Karpas-422 (cell line): ENCODE data around the gene ZNF432. TPM values are rescaled to one million over a fixed set of nuclear protein-coding genes. Genes with fewer than 3 reads are reported as not detected.
"Not testable (repeated sequence)": the region's sequence is repeated elsewhere in the genome, so short reads cannot be mapped to it uniquely, and the experiment has no call there.

Experiments
- DNase-seq: peaks from one replicate; pipeline ENCODE4 v3.0.0-alpha.2; 2015
- H2AFZ ChIP-seq: fragments of 200-600 bp; sonication (generic); 2 replicates; pipeline ENCODE4 v1.6.1; 2014; ENCODE audit warnings: antibody characterized with exemption, low read length, mixed read lengths
- H3K27ac ChIP-seq: fragments of 200-600 bp; sonication (generic); 2 replicates; pipeline ENCODE4 v1.5.1; 2014; ENCODE audit warnings: mild to moderate bottlenecking, low read length, moderate library complexity
- H3K27me3 ChIP-seq: fragments of 200-600 bp; sonication (generic); 2 replicates; pipeline ENCODE4 v1.6.1; 2014; ENCODE audit warnings: low read length, mixed read lengths
- H3K36me3 ChIP-seq: fragments of 200-600 bp; sonication (generic); 2 replicates; pipeline ENCODE4 v1.6.1; 2014; ENCODE audit warnings: low read length, mixed read lengths; ENCODE audit not compliant: insufficient read depth
- H3K4me1 ChIP-seq: fragments of 200-600 bp; sonication (generic); 2 replicates; pipeline ENCODE4 v1.6.1; 2014; ENCODE audit warnings: mild to moderate bottlenecking, low read length, mixed read lengths
- H3K4me2 ChIP-seq: fragments of 200-600 bp; sonication (generic); 2 replicates; pipeline ENCODE4 v1.6.1; 2014; ENCODE audit warnings: low read length, low read depth, mild to moderate bottlenecking; ENCODE audit not compliant: poor library complexity, severe bottlenecking
- H3K4me3 ChIP-seq: fragments of 200-600 bp; sonication (generic); 2 replicates; pipeline ENCODE4 v1.5.1; 2014; ENCODE audit warnings: mild to moderate bottlenecking, antibody characterized with exemption, low read length, mixed read lengths
- H3K79me2 ChIP-seq: fragments of 200-600 bp; sonication (generic); 2 replicates; pipeline ENCODE4 v1.6.1; 2014; ENCODE audit warnings: mild to moderate bottlenecking, low read length, mixed read lengths
- H3K9ac ChIP-seq: fragments of 200-600 bp; sonication (generic); 2 replicates; pipeline ENCODE4 v1.6.0; 2014; ENCODE audit warnings: low read length
- H3K9me2 ChIP-seq: fragments of 200-600 bp; sonication (generic), shearing (Covaris generic); replicated peaks from 2 replicates; pipeline ENCODE4 v1.6.0; 2014; ENCODE audit warnings: mild to moderate bottlenecking, low read length, moderate library complexity; ENCODE audit not compliant: insufficient read depth
- H3K9me3 ChIP-seq: fragments of 300-700, 200-600 bp; sonication (generic); 2 replicates; pipeline ENCODE4 v1.6.1; 2014; ENCODE audit warnings: low read length, mixed read lengths
- H4K20me1 ChIP-seq: fragments of 200-600 bp; sonication (generic); 2 replicates; pipeline ENCODE4 v1.6.1; 2014; ENCODE audit warnings: mild to moderate bottlenecking, antibody characterized with exemption, low read length, low read depth; ENCODE audit not compliant: insufficient read depth
- total RNA-seq: library from RNA; depleted of rRNA; stranded (reverse); fragments of >200 nt; shearing (Covaris generic); gene quantifications from 2 replicates; pipeline ENCODE4 v1.2.3, GENCODE V29; 2014; ENCODE audit warnings: low replicate concordance

The ZNF432 gene
- total RNA-seq, 1 experiment from 2014 or later: 13.8 TPM

DNA sequence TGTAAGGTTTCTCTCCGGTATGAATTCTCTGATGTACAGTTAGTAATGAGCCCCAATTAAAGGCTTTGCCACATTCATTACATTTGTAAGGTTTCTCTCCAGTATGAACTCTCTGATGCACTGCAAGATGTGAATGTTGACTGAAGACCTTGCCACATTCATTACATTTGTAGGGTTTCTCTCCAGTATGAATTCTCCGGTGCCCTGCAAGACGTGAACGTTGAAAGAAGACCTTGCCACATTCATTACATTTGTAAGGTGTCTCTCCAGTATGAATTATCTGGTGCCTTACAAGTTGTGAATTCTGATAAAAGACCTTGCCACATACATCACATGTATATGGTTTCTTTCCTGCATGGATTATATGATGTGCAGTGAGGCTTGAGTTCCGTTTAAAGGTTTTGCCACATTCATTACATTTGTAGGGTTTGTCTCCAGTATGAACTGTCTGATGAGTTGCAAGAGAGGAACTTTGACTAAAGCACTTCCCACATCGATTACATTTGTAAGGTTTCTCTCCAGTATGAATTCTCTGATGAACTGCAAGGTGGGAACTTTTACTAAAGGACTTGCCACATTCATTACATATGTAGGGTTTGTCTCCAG, 17.7 kb upstream of the ZNF432 start:
- Histone ChIP-seq H4K20me1 (no peaks in the 10 kb centered on the region), H3K9me2 (no peaks in the 10 kb centered on the region), H3K36me3 (no peaks in the 10 kb centered on the region), H3K27me3 (peaks cover 3% of the 10 kb centered on the region; the same call in 1 of the 2 replicates), H3K4me1 (no peaks in the 10 kb centered on the region), H3K9me3 (peaks cover 66% of the 10 kb centered on the region), H3K4me3 (no peak overlapping the region), H3K9ac (no peak overlapping the region), H3K4me2 (no peak overlapping the region), H3K27ac (no peak overlapping the region), H2AFZ (no peak overlapping the region), H3K79me2 (no peaks in the 10 kb centered on the region)
- no peak for DNase-seq

- no peak overlapping the region for H2AFZ ChIP-seq
- H3K9me3 ChIP-seq: peaks cover 64% of the 10 kb centered on the region
Observed at GRCh38 chr19:52065399-52065798, 16.8 kb upstream of the ZNF432 start.

DNA sequence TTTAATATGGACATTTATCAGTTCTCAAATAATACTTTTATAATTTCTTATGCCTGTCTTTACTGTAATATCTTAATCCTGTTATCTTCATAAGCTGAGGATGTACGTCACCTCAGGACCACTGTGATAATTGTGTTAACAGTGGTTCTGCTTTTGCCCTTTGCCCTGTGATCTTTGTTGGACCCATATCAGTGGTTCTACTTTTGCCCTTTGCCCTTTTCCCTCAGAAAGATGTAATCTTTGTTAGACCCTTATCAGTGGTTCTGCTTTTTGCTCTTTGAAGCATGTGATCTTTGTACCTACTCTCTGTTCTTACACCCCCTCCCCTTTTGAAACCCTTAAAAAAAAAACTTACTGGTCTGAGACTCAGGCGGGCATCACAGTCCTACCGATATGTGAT, 7.8 kb upstream of the ZNF432 start:
- not testable (repeated sequence) for H3K79me2 ChIP-seq, H3K27ac ChIP-seq, H4K20me1 ChIP-seq, H3K4me3 ChIP-seq, H3K27me3 ChIP-seq, H3K4me2 ChIP-seq, H3K36me3 ChIP-seq, DNase-seq, H2AFZ ChIP-seq, H3K4me1 ChIP-seq, H3K9me2 ChIP-seq, H3K9ac ChIP-seq
- H3K9me3 ChIP-seq: peaks cover 27% of the 10 kb centered on the region

More at GRCh38 chr19:52065399-52065798, 16.8 kb upstream of the ZNF432 start:
- H3K4me1 ChIP-seq: no peaks in the 10 kb centered on the region
- no peaks in the 10 kb centered on the region for H3K36me3 ChIP-seq
- no peaks in the 10 kb centered on the region for H4K20me1 ChIP-seq
- DNase-seq: no peak
- H3K9ac ChIP-seq: no peak overlapping the region
- H3K27ac ChIP-seq: no peak overlapping the region
- no peaks in the 10 kb centered on the region for H3K9me2 ChIP-seq
- H3K4me2 ChIP-seq: no peak overlapping the region
- H3K79me2 ChIP-seq: no peaks in the 10 kb centered on the region
- H3K27me3 ChIP-seq: no peaks in the 10 kb centered on the region; the same call in 1 of the 2 replicates
- H3K4me3 ChIP-seq: no peak overlapping the region

DNA sequence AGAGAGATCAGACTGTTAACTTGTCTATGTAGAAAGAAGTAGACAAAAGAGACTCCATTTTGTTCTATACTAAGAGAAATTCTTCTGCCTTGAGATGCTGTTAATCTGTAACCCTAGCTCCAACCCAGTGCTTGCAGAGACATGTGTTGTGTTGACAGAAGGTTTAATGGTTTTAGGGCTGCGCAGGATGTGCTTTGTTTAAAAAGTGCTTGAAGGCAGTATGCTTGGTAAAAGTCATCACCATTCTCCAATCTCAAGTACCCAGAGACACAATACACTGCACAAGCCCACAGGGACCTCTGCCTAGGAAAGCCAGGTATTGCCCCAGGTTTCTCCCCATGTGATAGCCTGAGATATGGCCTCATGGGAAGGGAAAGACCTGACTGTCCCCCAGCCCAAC, 3.1 kb upstream of the ZNF432 start:
- H2AFZ ChIP-seq, H3K9me2 ChIP-seq, H3K9ac ChIP-seq, H3K27ac ChIP-seq, H4K20me1 ChIP-seq, H3K27me3 ChIP-seq, DNase-seq, H3K4me3 ChIP-seq, H3K4me2 ChIP-seq: not testable (repeated sequence)
- H3K4me1 ChIP-seq: peaks cover 14% of the 10 kb centered on the region
- H3K79me2 ChIP-seq: peaks cover 15% of the 10 kb centered on the region
- H3K9me3 ChIP-seq: peaks cover 23% of the 10 kb centered on the region
- peaks cover 14% of the 10 kb centered on the region for H3K36me3 ChIP-seq

- Histone ChIP-seq H3K36me3 (peaks cover 87% of the 10 kb centered on the region), H3K27me3 (no peaks in the 10 kb centered on the region), H4K20me1 (no peaks in the 10 kb centered on the region), H3K4me3 (no peak overlapping the region), H3K9ac (no peak overlapping the region), H3K4me1 (no peaks in the 10 kb centered on the region), H3K79me2 (peaks cover 4% of the 10 kb centered on the region; the same call in 1 of the 2 replicates), H2AFZ (no peak overlapping the region), H3K9me3 (peaks cover 67% of the 10 kb centered on the region), H3K4me2 (no peak overlapping the region), H3K27ac (no peak overlapping the region), H3K9me2 (no peaks in the 10 kb centered on the region)
- no peak for DNase-seq
Observed at GRCh38 chr19:52039169-52039568, 9.5 kb downstream of the ZNF432 start.

DNA sequence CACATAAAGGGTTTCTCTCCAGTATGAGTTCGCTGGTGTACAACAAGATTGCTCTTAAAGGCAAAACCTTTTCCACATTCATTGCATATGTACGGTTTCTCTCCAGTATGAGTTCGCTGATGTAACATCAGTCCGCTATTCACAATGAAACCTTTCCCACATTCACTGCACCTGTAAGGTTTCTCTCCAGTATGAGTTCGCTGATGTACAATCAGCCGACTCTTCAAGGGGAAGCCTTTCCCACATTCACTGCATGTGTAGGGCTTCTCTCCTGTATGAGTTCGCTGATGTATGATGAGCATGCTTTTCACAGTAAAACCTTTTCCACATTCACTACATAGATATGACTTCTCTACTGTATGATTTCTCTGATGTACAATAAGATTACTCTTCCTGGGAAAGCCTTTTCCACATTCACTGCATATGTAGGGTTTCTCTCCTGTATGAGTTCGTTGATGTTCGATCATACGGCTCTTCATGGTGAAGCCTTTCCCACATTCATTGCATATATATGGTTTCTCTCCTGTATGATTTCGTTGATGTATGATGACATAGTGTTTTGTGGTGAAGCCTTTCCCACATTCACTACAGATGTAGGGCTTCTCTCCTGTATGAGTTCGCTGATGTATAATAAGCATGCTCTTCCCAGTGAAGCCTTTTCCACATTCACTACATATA, 14.4 kb downstream of the ZNF432 start:
- H3K27ac ChIP-seq: no peak overlapping the region
- H3K9me2 ChIP-seq: no peaks in the 10 kb centered on the region
- H3K9ac ChIP-seq: no peak overlapping the region
- H3K4me1 ChIP-seq: peaks cover 4% of the 10 kb centered on the region
- DNase-seq: no peak
- peaks cover 76% of the 10 kb centered on the region for H3K9me3 ChIP-seq
- peaks cover 10% of the 10 kb centered on the region for H3K79me2 ChIP-seq
- H2AFZ ChIP-seq: no peak overlapping the region
- no peaks in the 10 kb centered on the region for H3K27me3 ChIP-seq
- no peak overlapping the region for H3K4me2 ChIP-seq
- H4K20me1 ChIP-seq: no peaks in the 10 kb centered on the region
- H3K4me3 ChIP-seq: no peak overlapping the region
- H3K36me3 ChIP-seq: peaks cover 92% of the 10 kb centered on the region

GRCh38 chr19:52028780-52029123, 19.9 kb downstream of the ZNF432 start:
- Histone ChIP-seq H4K20me1 (no peaks in the 10 kb centered on the region), H3K9ac (peak overlapping the region; percentile 78), H3K9me2 (no peaks in the 10 kb centered on the region), H3K27me3 (no peaks in the 10 kb centered on the region), H3K4me3 (peak overlapping the region; percentile 76), H3K9me3 (peaks cover 58% of the 10 kb centered on the region), H2AFZ (peak overlapping the region; percentile 88), H3K79me2 (peaks cover 54% of the 10 kb centered on the region), H3K4me1 (peaks cover 15% of the 10 kb centered on the region), H3K27ac (peak overlapping the region; percentile 75), H3K36me3 (peaks cover 75% of the 10 kb centered on the region), H3K4me2 (peak overlapping the region; percentile 97)
- no peak for DNase-seq

DNA sequence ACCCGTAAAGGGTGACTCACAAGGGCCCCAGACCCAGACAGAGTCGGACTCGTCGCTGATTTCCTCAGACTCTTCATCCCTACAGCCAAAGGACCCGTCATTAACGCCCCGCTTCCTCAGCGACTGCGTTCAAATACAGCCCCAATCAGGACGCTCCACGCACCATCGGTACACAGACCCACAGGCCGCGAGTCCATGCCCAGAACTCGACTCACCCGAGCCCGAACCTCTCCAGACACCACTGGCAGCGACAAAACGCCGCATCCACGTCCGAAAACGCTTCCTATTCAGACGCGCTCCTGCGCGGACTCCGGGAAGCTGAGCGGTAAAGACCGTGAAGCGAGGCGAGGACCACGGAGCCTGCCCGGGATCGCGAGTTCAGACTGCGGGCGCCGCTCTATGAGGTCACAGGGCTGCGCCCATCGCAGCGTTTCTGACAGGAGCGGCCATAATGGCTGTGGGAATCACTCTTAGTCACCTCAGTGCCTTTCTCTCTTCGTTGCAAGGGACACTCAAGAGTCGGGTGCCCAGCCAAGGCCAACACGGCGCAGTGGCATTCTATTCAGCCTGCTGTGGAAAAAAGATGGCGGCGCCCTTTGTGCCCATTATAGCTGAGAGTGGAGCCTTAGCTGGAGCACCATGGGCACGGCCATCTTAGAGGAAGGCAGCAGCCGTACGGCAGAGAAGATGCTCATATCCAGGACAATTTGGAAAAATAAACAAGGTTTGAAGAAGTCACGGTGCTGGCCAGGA, 20.4 kb downstream of the ZNF432 start, which contains the start of gene ZNF614:
TSS of gene ZNF614 (minus strand) at position 353 of the 753 bp plus-strand sequence. CDS start 2,634 bp downstream, outside the sequence.
- H3K79me2 ChIP-seq: peaks cover 59% of the 10 kb centered on the region
- H3K27me3 ChIP-seq: no peaks in the 10 kb centered on the region
- peaks cover 75% of the 10 kb centered on the region for H3K36me3 ChIP-seq
- H3K27ac ChIP-seq: peak within 1 kb of the TSS; percentile 75
- H3K9me3 ChIP-seq: peaks cover 58% of the 10 kb centered on the region
- DNase-seq: peak; percentile 97
- H3K9ac ChIP-seq: peak within 1 kb of the TSS; percentile 78
- H2AFZ ChIP-seq: peak within 1 kb of the TSS; percentile 88
- peaks cover 15% of the 10 kb centered on the region for H3K4me1 ChIP-seq
- no peaks in the 10 kb centered on the region for H4K20me1 ChIP-seq
- peak within 1 kb of the TSS; percentile 76 for H3K4me3 ChIP-seq
- peak within 1 kb of the TSS; percentile 97 for H3K4me2 ChIP-seq
- H3K9me2 ChIP-seq: no peaks in the 10 kb centered on the region
